Measurements from ENCODE around the gene MMP13.

GRCh38 chr11:102936864-102937509 is 18.5 kb downstream of the MMP13 start:
- no peak for TF ChIP-seq CTCF (IDR thresholded peaks at IDR 0.05)
- TF ChIP-seq POLR2A (IDR thresholded peaks at IDR 0.05): no peak
